Amygdala (tissue), 56 donors: ENCODE measurements around the gene CAPN9.
"Not testable (repeated sequence)": the region's sequence is repeated elsewhere in the genome, so short reads cannot be mapped to it uniquely, and the experiment has no call there.

Source experiments
- DNase-seq, 56 donors: peaks; one replicate each; lab custom pipeline; 2025; lab: John Stamatoyannopoulos, UW

CAPN9 gene

DNA sequence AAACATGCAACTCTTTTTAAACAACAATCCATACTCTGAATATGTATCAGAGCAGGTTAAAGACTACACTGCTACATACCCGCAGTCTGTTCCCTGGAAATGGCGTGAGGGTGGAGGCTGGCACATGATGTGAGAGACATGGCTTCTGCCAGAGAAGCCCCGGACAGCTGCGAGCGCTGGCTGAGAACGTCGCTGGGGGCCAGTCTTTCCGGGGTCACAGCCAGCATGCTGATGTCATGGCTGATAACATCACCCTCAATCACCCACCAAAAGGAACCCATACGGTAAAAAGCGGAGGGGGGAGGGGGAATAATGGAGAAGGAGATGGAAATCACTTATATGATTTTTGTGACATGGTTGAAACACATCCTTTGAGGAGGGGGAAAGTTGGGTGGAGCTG lies 92.0 kb downstream of the CAPN9 start:
- peak in 41 of 56 donors; percentile 17 to 83 (median 53) for DNase-seq

GRCh38 chr1:230842801-230843200 lies 95.6 kb downstream of the CAPN9 start:
- DNase-seq: peak in 3 of 56 donors; percentile 27 to 41 (median 38)

DNA sequence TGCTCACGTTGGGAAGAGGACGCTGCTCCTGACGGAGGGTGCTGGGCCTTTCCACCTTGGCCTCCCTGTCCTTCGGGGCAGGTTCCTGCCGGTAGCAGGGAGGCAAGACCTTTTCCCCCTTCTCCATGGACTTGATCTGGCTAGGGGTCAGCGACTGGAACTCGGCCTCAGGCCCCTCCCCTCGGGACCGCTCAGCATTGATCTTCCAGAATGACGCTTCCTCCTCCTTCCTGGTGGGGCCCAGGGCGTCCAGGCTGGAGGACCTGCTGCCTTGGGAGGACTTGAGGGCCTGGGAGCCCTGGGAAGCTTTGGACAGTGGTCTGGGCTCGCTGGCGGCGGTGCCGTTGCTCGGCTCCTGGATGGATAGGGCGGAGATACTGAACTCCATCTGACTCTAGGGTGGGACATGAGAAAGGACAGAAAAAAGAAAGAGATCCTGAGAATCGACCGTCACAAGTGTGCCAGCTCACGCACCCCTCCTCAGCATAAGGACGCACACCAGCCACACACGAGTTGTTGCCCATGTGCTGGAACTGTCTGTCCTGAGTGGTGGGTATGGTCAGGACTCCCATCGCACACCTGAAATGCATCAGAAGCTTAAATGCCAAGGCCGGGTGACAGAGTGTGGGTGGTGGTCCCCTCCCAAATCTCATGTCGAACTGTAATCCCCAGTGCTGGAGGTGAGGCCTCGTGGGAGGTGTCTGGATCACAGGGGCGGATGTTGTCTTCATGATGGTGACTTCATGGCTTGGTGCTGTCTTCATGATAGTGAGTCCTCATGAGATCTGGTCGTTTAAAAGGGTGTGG lies 96.5 kb downstream of the CAPN9 start:
- DNase-seq: no peak

GRCh38 chr1:230844561-230844960 lies 97.4 kb downstream of the CAPN9 start:
- no peak for DNase-seq

GRCh38 chr1:230845184-230845583 lies 98.0 kb downstream of the CAPN9 start:
- DNase-seq: not testable (repeated sequence)

DNA sequence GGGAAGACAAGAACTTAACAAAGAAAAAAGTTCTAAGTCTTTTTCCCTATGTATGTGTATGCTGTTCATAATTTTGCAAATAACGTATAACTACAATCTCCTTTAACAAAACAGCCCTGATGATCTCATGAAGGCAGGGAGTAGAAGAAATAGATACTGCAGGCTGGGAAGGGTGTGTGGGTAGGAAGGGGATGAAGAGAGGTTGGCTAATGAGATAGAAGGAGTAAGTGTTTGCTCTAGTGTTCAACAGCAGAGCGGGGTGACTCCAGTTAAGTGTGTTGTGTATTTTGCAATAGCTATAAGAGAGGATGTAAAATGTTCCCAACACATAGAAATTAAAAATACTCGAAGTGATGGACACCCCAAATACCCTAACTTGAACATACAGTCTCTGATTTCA lies 101.0 kb downstream of the CAPN9 start:
- no peak for DNase-seq

DNA sequence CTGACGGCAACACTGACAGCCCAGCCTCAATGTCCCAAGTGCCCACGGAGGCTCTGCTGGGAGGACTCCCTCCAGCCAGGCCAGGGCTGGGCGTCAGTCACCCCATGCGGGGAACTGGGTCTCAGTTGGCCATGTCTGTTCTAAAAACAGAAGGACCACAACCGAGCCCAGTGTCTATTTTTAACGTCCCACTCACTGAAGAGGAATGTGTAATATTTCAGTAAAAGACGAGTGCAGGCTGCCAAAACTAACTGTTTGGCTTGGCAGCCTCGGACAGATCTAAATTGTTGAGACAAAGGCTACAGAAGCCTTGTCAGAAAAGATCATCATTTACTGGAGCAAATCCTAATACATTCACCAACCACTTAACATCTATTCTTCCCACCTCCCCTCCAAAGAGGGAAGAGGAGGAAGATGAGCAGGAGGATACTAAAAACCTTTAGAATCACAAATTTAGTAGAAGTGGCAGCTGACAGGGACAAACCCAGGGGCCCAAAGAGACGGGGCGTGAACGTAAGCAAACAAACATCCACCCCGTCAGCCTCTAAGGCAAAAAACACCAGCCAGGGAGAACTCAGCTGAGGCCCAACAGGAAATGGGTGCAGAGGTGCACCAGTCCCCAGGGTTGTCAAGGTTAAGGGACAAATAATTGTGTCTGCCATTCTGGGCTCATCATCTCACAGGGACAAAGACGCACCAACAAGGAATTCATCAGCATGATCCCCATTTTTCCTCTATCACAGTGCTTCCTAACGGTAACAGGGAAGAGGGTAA lies 102.5 kb downstream of the CAPN9 start:
- peak in 8 of 56 donors; percentile 26 to 52 (median 36) for DNase-seq

GRCh38 chr1:230850547-230850946 lies 103.4 kb downstream of the CAPN9 start:
- DNase-seq: no peak

DNA sequence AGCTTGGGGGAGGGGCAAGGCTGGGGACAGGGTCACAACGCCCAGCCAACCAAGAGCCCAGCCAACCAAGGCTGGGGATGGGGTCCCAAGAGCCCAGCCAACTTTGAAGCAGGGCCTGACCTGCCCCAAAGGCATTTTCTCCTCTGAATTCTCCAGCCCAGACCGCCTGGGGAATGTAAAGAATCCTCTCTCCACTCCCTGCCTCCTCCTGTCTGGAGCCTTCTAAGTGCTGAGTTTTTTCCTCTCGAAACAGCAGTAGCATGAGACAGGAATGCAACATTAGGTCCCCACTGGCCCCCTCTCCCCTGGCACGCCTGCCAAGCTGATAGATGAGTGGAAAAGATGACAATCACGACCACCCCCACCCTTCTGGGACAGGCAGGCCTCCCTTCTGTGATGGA lies 104.1 kb downstream of the CAPN9 start:
- no peak for DNase-seq
